HEK293 (cell line): ENCODE results near the gene DARS2.
A peak's percentile ranks its signal among the peaks of the same experiment; 100 is the strongest.

ENCODE experiments used
- CTCF ChIA-PET: fragments of 350-600 bp; formaldehyde crosslinking; extraction: SDS; loops from one replicate; lab custom pipeline; 2021; ENCODE audit warnings: antibody characterized with exemption; lab: Yijun Ruan, JAX
- POLR2A ChIA-PET: fragments of 300-600 bp; formaldehyde crosslinking; extraction: SDS; loops from one replicate; lab custom pipeline; 2020; ENCODE audit warnings: antibody characterized with exemption, inconsistent platforms; lab: Yijun Ruan, JAX
- H3K27ac ChIP-seq: fragments of 200-500 bp; sonication (Bioruptor generic); 2 replicates; pipeline ENCODE4 v1.5.1; 2014; ENCODE audit warnings: low read depth, low read length, control low read depth, inconsistent platforms; ENCODE audit errors: extremely low read depth
- H3K36me3 ChIP-seq, 2 experiments: fragments of 200-500 bp in 1 of 2; sonication (Bioruptor generic) in 1 of 2; 1 replicate in 1 of 2; 2 replicates in 1 of 2; pipeline ENCODE4 v1.5.1; 2014 to 2017; ENCODE audit warnings: inconsistent platforms in 2 of 2, low read length in 2 of 2; ENCODE audit not compliant: control insufficient read depth in 2 of 2, insufficient read depth in 1 of 2
- H3K4me1 ChIP-seq: fragments of 200-500 bp; sonication (Bioruptor generic); 2 replicates; pipeline ENCODE4 v1.5.1; 2014; ENCODE audit warnings: mild to moderate bottlenecking, low read length, inconsistent platforms; ENCODE audit not compliant: control insufficient read depth, insufficient read depth
- H3K4me3 ChIP-seq: 2 replicates; pipeline ENCODE4 v1.5.1; 2011; ENCODE audit warnings: low read depth, mild to moderate bottlenecking, control low read depth, low read length, moderate library complexity
- H3K9me3 ChIP-seq: fragments of 200-500 bp; sonication (Bioruptor generic); 2 replicates; pipeline ENCODE4 v1.5.1; 2014; ENCODE audit warnings: low read depth, low read length, inconsistent platforms; ENCODE audit not compliant: control insufficient read depth, insufficient read depth
- HIC1 ChIP-seq: fragments of 450-650 bp; formaldehyde crosslinking; IDR thresholded peaks from 2 replicates; pipeline ENCODE4 v1.5.1; 2016; ENCODE audit warnings: missing biosample characterization, missing genetic modification characterization
- PRDM1 ChIP-seq: fragments of 450-650 bp; formaldehyde crosslinking; IDR thresholded peaks from 2 replicates; pipeline ENCODE4; 2016; ENCODE audit warnings: missing biosample characterization, missing genetic modification characterization
- ZBTB44 ChIP-seq: fragments of 450-650 bp; IDR thresholded peaks from 2 replicates; pipeline ENCODE4 v1.5.1; 2018; ENCODE audit warnings: missing biosample characterization, mild to moderate bottlenecking, missing genetic modification characterization
- ZBTB49 ChIP-seq: fragments of 450-650 bp; formaldehyde crosslinking; IDR thresholded peaks from 2 replicates; pipeline ENCODE4 v1.5.1; 2016; ENCODE audit warnings: missing biosample characterization, missing genetic modification characterization, low read depth
- ZFP3 ChIP-seq: fragments of 450-650 bp; formaldehyde crosslinking; IDR thresholded peaks from 2 replicates; pipeline ENCODE4 v1.5.1; 2016; ENCODE audit warnings: low read depth, missing biosample characterization, missing genetic modification characterization
- ZFP69B ChIP-seq: fragments of 450-650 bp; formaldehyde crosslinking; IDR thresholded peaks from 2 replicates; pipeline ENCODE4 v1.5.1; 2016; ENCODE audit warnings: missing biosample characterization, missing genetic modification characterization
- ZIC2 ChIP-seq: fragments of 450-650 bp; formaldehyde crosslinking; IDR thresholded peaks from 2 replicates; pipeline ENCODE4 v1.5.1; 2016; ENCODE audit warnings: missing biosample characterization, missing genetic modification characterization
- ZNF366 ChIP-seq: fragments of 450-650 bp; formaldehyde crosslinking; conservative IDR thresholded peaks from 2 replicates; pipeline ENCODE4 v1.5.1; 2016; ENCODE audit warnings: missing biosample characterization, missing genetic modification characterization
- ZNF423 ChIP-seq: fragments of 450-650 bp; formaldehyde crosslinking; IDR thresholded peaks from 2 replicates; pipeline ENCODE4 v1.5.1; 2016; ENCODE audit warnings: missing biosample characterization, missing genetic modification characterization
- ZNF510 ChIP-seq: fragments of 450-650 bp; formaldehyde crosslinking; IDR thresholded peaks from 2 replicates; pipeline ENCODE4 v1.5.1; 2018; ENCODE audit warnings: mild to moderate bottlenecking, missing genetic modification characterization, missing biosample characterization; ENCODE audit not compliant: insufficient replicate concordance
- ZNF529 ChIP-seq: fragments of 450-650 bp; formaldehyde crosslinking; IDR thresholded peaks from 2 replicates; pipeline ENCODE4 v1.5.1; 2017; ENCODE audit warnings: missing genetic modification characterization, missing biosample characterization; ENCODE audit not compliant: insufficient replicate concordance
- ZNF558 ChIP-seq: fragments of 450-650 bp; formaldehyde crosslinking; IDR thresholded peaks from 2 replicates; pipeline ENCODE4 v1.5.1; 2016; ENCODE audit warnings: missing biosample characterization, missing genetic modification characterization
- ZNF585B ChIP-seq: fragments of 450-650 bp; formaldehyde crosslinking; IDR thresholded peaks from 2 replicates; pipeline ENCODE4 v1.5.1; 2016; ENCODE audit warnings: missing biosample characterization, missing genetic modification characterization
- ZNF660 ChIP-seq: fragments of 450-650 bp; IDR thresholded peaks from 2 replicates; pipeline ENCODE4 v1.5.1; 2018; ENCODE audit warnings: missing biosample characterization, mild to moderate bottlenecking, missing genetic modification characterization
- ZNF701 ChIP-seq: fragments of 450-650 bp; formaldehyde crosslinking; IDR thresholded peaks from 2 replicates; pipeline ENCODE4 v1.5.1; 2016; ENCODE audit warnings: missing biosample characterization, missing genetic modification characterization
- ZNF792 ChIP-seq: fragments of 450-650 bp; formaldehyde crosslinking; IDR thresholded peaks from 2 replicates; pipeline ENCODE4 v1.5.1; 2016; ENCODE audit warnings: missing biosample characterization, missing genetic modification characterization
- ZSCAN18 ChIP-seq: fragments of 450-650 bp; formaldehyde crosslinking; IDR thresholded peaks from 2 replicates; pipeline ENCODE4 v1.5.1; 2016; ENCODE audit warnings: missing biosample characterization, missing genetic modification characterization

DARS2 gene

GRCh38 chr1:173862769-173863223 lies 38.3 kb downstream of the DARS2 start:
- H3K36me3 ChIP-seq, result peaks cover 35 to 84% of the 10 kb centered on the region in 2 experiments
- TF ChIP-seq ZNF660 (tag by site-specific recombination), result peak; percentile 10; the same call in 1 of the 2 replicates
- no peak for TF ChIP-seq ZFP3 (tag by site-specific recombination)
- H3K4me1 ChIP-seq, result no peaks in the 10 kb centered on the region
- ChIA-PET POLR2A (interaction anchor here (1.0 to 2.8 kb wide), 3 partner anchors 11 to 386 kb away, joined by 4 to 11 read pairs (median 4); partner anchors contain the start of genes CENPL, DARS2 and PRDX6), CTCF (no interaction called here)
- no peak overlapping the region for H3K4me3 ChIP-seq
- no peak overlapping the region for H3K27ac ChIP-seq
- H3K9me3 ChIP-seq, result no peaks in the 10 kb centered on the region

- no peak overlapping the region for H3K4me3 ChIP-seq
- POLR2A ChIA-PET, result interaction anchor here (0.6 to 2.8 kb wide), 3 partner anchors 12 to 62 kb away, joined by 3 to 11 read pairs (median 4); partner anchors contain the start of genes CENPL and DARS2
- TF ChIP-seq ZSCAN18 (tag by site-specific recombination) (no peak), ZNF558 (tag by site-specific recombination) (0 out of 2 replicates have a peak, but pooled peaks have one; percentile 7), ZNF585B (tag by site-specific recombination) (peak; percentile 67), PRDM1 (0 out of 2 replicates have a peak, but pooled peaks have one; percentile 21), ZBTB44 (tag by site-specific recombination) (peak; percentile 12; the same call in 1 of the 2 replicates), ZNF510 (tag by site-specific recombination) (no peak)
- TF ChIP-seq, all 188 proteins: peak for 4
- H3K9me3 ChIP-seq, result no peaks in the 10 kb centered on the region
- no peak overlapping the region for H3K27ac ChIP-seq
- H3K4me1 ChIP-seq, result no peaks in the 10 kb centered on the region
- CTCF ChIA-PET, result interaction anchor here (0.8 kb wide), 1 partner anchor 52 kb away, joined by 4 read pairs; no protein-coding TSS in a partner anchor
- peaks cover 29 to 78% of the 10 kb centered on the region in 2 experiments for H3K36me3 ChIP-seq
These were observed 39.0 kb downstream of the DARS2 start for GRCh38 chr1:173863224-173864161.

GRCh38 chr1:173864179-173864867 lies 39.9 kb downstream of the DARS2 start:
- ChIA-PET POLR2A (interaction anchor here (0.6 kb wide), 1 partner anchor 130 kb away, joined by 5 read pairs; no protein-coding TSS in a partner anchor), CTCF (interaction anchor here (0.8 to 1.1 kb wide), 2 partner anchors 13 to 51 kb away, joined by 3 to 4 read pairs; no protein-coding TSS in a partner anchor)
- no peak overlapping the region for H3K4me3 ChIP-seq
- H3K27ac ChIP-seq, result no peak overlapping the region
- peaks cover 22 to 71% of the 10 kb centered on the region in 2 experiments for H3K36me3 ChIP-seq
- H3K4me1 ChIP-seq, result no peaks in the 10 kb centered on the region
- no peaks in the 10 kb centered on the region for H3K9me3 ChIP-seq
- peak; percentile 72; the same call in 1 of the 2 replicates for TF ChIP-seq ZFP69B (tag by site-specific recombination)
- TF ChIP-seq ZBTB49 (tag by site-specific recombination), result no peak
- no peak for TF ChIP-seq ZNF529 (tag by site-specific recombination)
- no peak for TF ChIP-seq ZIC2 (tag by site-specific recombination)
- no peak for TF ChIP-seq ZNF792
- no peak for TF ChIP-seq ZNF701 (tag by site-specific recombination)
- TF ChIP-seq ZNF366 (tag by site-specific recombination), result peak; percentile 85
- peak; percentile 25; the same call in 1 of the 2 replicates for TF ChIP-seq HIC1 (tag by site-specific recombination)
- no peak for TF ChIP-seq ZNF423 (tag by site-specific recombination)
